ENCODE results near the gene RASD2. TPM values are rescaled to one million over a fixed set of nuclear protein-coding genes. Genes with fewer than 3 reads are reported as not detected.
"Not testable (repeated sequence)": the region's sequence is repeated elsewhere in the genome, so short reads cannot be mapped to it uniquely, and the experiment has no call there.

Gene RASD2
- total RNA-seq, 1 experiment from 2014 or later, result 3.1 TPM

DNA sequence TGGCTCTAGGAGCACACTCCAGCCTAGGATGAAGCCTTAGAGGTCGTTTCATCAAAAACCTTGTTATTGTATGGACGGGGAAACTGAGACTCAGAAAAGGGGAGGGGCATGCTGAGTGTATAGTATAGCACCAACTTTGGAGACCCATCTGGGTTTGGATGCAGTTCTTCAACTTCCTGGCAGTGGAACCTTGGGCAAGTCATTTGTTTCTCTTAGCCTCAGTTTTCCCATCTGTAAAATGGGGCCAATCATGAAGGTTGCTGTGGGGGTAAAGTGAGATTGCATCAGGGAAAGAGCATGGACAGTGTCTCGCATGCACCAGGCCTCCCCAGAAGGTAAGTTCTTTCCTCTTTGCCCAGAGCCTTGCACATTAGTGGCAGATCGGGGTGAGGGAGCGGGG lies 47.6 kb upstream of the RASD2 start (continued):
- no peak for TF ChIP-seq ZNF425 (CRISPR knock-in tag; conservative IDR thresholded peaks at IDR 0.05)
- TF ChIP-seq, protein P1, sequence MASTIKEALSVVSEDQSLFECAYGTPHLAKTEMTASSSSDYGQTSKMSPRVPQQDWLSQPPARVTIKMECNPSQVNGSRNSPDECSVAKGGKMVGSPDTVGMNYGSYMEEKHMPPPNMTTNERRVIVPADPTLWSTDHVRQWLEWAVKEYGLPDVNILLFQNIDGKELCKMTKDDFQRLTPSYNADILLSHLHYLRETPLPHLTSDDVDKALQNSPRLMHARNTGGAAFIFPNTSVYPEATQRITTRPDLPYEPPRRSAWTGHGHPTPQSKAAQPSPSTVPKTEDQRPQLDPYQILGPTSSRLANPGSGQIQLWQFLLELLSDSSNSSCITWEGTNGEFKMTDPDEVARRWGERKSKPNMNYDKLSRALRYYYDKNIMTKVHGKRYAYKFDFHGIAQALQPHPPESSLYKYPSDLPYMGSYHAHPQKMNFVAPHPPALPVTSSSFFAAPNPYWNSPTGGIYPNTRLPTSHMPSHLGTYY (CRISPR knock-in tag; IDR thresholded peaks at IDR 0.05), result no peak
- TF ChIP-seq, protein P2, sequence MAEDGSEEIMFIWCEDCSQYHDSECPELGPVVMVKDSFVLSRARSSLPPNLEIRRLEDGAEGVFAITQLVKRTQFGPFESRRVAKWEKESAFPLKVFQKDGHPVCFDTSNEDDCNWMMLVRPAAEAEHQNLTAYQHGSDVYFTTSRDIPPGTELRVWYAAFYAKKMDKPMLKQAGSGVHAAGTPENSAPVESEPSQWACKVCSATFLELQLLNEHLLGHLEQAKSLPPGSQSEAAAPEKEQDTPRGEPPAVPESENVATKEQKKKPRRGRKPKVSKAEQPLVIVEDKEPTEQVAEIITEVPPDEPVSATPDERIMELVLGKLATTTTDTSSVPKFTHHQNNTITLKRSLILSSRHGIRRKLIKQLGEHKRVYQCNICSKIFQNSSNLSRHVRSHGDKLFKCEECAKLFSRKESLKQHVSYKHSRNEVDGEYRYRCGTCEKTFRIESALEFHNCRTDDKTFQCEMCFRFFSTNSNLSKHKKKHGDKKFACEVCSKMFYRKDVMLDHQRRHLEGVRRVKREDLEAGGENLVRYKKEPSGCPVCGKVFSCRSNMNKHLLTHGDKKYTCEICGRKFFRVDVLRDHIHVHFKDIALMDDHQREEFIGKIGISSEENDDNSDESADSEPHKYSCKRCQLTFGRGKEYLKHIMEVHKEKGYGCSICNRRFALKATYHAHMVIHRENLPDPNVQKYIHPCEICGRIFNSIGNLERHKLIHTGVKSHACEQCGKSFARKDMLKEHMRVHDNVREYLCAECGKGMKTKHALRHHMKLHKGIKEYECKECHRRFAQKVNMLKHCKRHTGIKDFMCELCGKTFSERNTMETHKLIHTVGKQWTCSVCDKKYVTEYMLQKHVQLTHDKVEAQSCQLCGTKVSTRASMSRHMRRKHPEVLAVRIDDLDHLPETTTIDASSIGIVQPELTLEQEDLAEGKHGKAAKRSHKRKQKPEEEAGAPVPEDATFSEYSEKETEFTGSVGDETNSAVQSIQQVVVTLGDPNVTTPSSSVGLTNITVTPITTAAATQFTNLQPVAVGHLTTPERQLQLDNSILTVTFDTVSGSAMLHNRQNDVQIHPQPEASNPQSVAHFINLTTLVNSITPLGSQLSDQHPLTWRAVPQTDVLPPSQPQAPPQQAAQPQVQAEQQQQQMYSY (CRISPR knock-in tag; IDR thresholded peaks at IDR 0.05), result no peak
- TF ChIP-seq ELF4 (CRISPR knock-in tag; IDR thresholded peaks at IDR 0.05; ENCODE audit: low read depth), result no peak
- TF ChIP-seq, protein P3, sequence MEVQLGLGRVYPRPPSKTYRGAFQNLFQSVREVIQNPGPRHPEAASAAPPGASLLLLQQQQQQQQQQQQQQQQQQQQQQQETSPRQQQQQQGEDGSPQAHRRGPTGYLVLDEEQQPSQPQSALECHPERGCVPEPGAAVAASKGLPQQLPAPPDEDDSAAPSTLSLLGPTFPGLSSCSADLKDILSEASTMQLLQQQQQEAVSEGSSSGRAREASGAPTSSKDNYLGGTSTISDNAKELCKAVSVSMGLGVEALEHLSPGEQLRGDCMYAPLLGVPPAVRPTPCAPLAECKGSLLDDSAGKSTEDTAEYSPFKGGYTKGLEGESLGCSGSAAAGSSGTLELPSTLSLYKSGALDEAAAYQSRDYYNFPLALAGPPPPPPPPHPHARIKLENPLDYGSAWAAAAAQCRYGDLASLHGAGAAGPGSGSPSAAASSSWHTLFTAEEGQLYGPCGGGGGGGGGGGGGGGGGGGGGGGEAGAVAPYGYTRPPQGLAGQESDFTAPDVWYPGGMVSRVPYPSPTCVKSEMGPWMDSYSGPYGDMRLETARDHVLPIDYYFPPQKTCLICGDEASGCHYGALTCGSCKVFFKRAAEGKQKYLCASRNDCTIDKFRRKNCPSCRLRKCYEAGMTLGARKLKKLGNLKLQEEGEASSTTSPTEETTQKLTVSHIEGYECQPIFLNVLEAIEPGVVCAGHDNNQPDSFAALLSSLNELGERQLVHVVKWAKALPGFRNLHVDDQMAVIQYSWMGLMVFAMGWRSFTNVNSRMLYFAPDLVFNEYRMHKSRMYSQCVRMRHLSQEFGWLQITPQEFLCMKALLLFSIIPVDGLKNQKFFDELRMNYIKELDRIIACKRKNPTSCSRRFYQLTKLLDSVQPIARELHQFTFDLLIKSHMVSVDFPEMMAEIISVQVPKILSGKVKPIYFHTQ (CRISPR knock-in tag; IDR thresholded peaks at IDR 0.05), result no peak
- TF ChIP-seq SMAD3 (CRISPR knock-in tag; IDR thresholded peaks at IDR 0.05; ENCODE audit: borderline replicate concordance), result no peak
- TF ChIP-seq ATF1 (CRISPR knock-in tag; IDR thresholded peaks at IDR 0.05), result no peak
- TF ChIP-seq SP1 (CRISPR knock-in tag; conservative IDR thresholded peaks at IDR 0.05), result no peak
- no peak for TF ChIP-seq JUN (CRISPR knock-in tag; IDR thresholded peaks at IDR 0.05)
- TF ChIP-seq, protein P4, sequence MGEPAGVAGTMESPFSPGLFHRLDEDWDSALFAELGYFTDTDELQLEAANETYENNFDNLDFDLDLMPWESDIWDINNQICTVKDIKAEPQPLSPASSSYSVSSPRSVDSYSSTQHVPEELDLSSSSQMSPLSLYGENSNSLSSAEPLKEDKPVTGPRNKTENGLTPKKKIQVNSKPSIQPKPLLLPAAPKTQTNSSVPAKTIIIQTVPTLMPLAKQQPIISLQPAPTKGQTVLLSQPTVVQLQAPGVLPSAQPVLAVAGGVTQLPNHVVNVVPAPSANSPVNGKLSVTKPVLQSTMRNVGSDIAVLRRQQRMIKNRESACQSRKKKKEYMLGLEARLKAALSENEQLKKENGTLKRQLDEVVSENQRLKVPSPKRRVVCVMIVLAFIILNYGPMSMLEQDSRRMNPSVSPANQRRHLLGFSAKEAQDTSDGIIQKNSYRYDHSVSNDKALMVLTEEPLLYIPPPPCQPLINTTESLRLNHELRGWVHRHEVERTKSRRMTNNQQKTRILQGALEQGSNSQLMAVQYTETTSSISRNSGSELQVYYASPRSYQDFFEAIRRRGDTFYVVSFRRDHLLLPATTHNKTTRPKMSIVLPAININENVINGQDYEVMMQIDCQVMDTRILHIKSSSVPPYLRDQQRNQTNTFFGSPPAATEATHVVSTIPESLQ (CRISPR knock-in tag; IDR thresholded peaks at IDR 0.05), result no peak
- no peak for TF ChIP-seq JAZF1 (CRISPR knock-in tag; IDR thresholded peaks at IDR 0.05)

- POLR2A ChIA-PET; H3K27ac Mint-ChIP-seq; DNase-seq (ENCODE audit: low spot score); H3K4me1 Mint-ChIP-seq; H3K36me3 Mint-ChIP-seq; H3K9me3 Mint-ChIP-seq; H3K4me3 Mint-ChIP-seq; ATAC-seq; CTCF ChIA-PET: not testable (repeated sequence)
- peaks cover 45% of the 10 kb centered on the region for H3K27me3 Mint-ChIP-seq (ENCODE audit: low read depth)
These were observed 44.9 kb upstream of the RASD2 start for GRCh38 chr22:35495711-35496110.
